NCI-H2081 treated with DMSO at 0.1 percent for 48 hours (cell line): ENCODE results near the gene DRAXIN.

Experiments used
- DNase-seq: peaks from one replicate; lab custom pipeline; 2025; lab: John Stamatoyannopoulos, UW

DRAXIN gene

GRCh38 chr1:11708554-11709350 is 17.2 kb downstream of the DRAXIN start:
- DNase-seq: no peak

GRCh38 chr1:11711490-11711889 is 20.0 kb downstream of the DRAXIN start:
- DNase-seq: no peak

GRCh38 chr1:11712285-11712684 is 20.8 kb downstream of the DRAXIN start:
- DNase-seq: no peak

- no peak for DNase-seq
These were observed 21.6 kb downstream of the DRAXIN start for GRCh38 chr1:11713095-11713494.

- no peak for DNase-seq
These were observed 23.5 kb downstream of the DRAXIN start for GRCh38 chr1:11714831-11715575.

- no peak for DNase-seq
These were observed 28.0 kb downstream of the DRAXIN start for GRCh38 chr1:11719313-11720032.

GRCh38 chr1:11720033-11720376 is 28.5 kb downstream of the DRAXIN start:
- no peak for DNase-seq

- no peak for DNase-seq
These were observed 29.0 kb downstream of the DRAXIN start for GRCh38 chr1:11720525-11720924.

- no peak for DNase-seq
These were observed 29.8 kb downstream of the DRAXIN start for GRCh38 chr1:11721311-11721710.

GRCh38 chr1:11722538-11722937 is 31.0 kb downstream of the DRAXIN start:
- DNase-seq: no peak

- no peak for DNase-seq
These were observed 34.1 kb downstream of the DRAXIN start for GRCh38 chr1:11725616-11726015.

GRCh38 chr1:11727119-11727518 is 35.6 kb downstream of the DRAXIN start:
- no peak for DNase-seq

- no peak for DNase-seq
These were observed 36.8 kb downstream of the DRAXIN start for GRCh38 chr1:11728126-11728806.

GRCh38 chr1:11729155-11729497 is 37.6 kb downstream of the DRAXIN start:
- no peak for DNase-seq

- no peak for DNase-seq
These were observed 38.3 kb downstream of the DRAXIN start for GRCh38 chr1:11729498-11730428.

GRCh38 chr1:11730429-11730891 is 39.0 kb downstream of the DRAXIN start:
- no peak for DNase-seq

- no peak for DNase-seq
These were observed 40.3 kb downstream of the DRAXIN start for GRCh38 chr1:11731691-11732283.

- no peak for DNase-seq
These were observed 41.8 kb downstream of the DRAXIN start for GRCh38 chr1:11733306-11733705.

- DNase-seq: no peak
These were observed 44.0 kb downstream of the DRAXIN start for GRCh38 chr1:11735531-11735853.

- DNase-seq: peak; percentile 35
These were observed 44.6 kb downstream of the DRAXIN start, which contains the start of gene AGTRAP for GRCh38 chr1:11735854-11736745. AGTRAP (plus strand) TSS chr1:11736136; CDS start chr1:11736209, 73 bp downstream.
